IMR-90 (cell line): Measurements from ENCODE around the gene NUP58. TPM values are rescaled to one million over a fixed set of nuclear protein-coding genes. Genes with fewer than 3 reads are reported as not detected.

Source experiments
- ATAC-seq: fragments of 200-7000 bp; cut with Tn5 transposase; 2 replicates; pipeline ENCODE4 v1.9.1; 2020; ENCODE audit warnings: low read depth, mild to moderate bottlenecking, moderate library complexity
- BruUV-seq: library from RNA; stranded (reverse); fragments of 400-500 nt; replicated peaks from 2 replicates; lab custom pipeline; 2021; lab: Mats Ljungman, UMichigan
- CTCF ChIA-PET: fragments of 300-600 bp; formaldehyde crosslinking; extraction: SDS; loops from one replicate; lab custom pipeline; 2021; ENCODE audit warnings: antibody characterized with exemption; lab: Yijun Ruan, JAX
- POLR2A ChIA-PET: fragments of 300-600 bp; sonication (Branson Sonifier 250); formaldehyde crosslinking; loops from one replicate; lab custom pipeline; 2022; ENCODE audit warnings: antibody characterized with exemption; ENCODE audit not compliant: unreplicated experiment; lab: Charles Lee
- DNase-seq: peaks from one replicate; pipeline ENCODE4 v3.0.0; 2013
- H2AFZ ChIP-seq: replicated peaks from 2 replicates; pipeline ENCODE3; 2013; ENCODE audit warnings: low read length, mild to moderate bottlenecking; ENCODE audit not compliant: poor library complexity
- H2AK5ac ChIP-seq: 2 replicates; pipeline ENCODE4 v1.6.1; 2013; ENCODE audit warnings: low read depth, low read length, inconsistent platforms
- H2AK9ac ChIP-seq: replicated peaks from 2 replicates; pipeline ENCODE3; 2013; ENCODE audit warnings: mild to moderate bottlenecking, low read depth, low read length, moderate library complexity; ENCODE audit not compliant: poor library complexity
- H2BK120ac ChIP-seq: 2 replicates; pipeline ENCODE4 v1.6.1; 2013; ENCODE audit warnings: low read depth, low read length, inconsistent platforms
- H2BK15ac ChIP-seq: 3 replicates; pipeline ENCODE4 v1.6.1; 2013; ENCODE audit warnings: low read depth, low read length, inconsistent platforms
- H2BK20ac ChIP-seq: 2 replicates; pipeline ENCODE4 v1.6.1; 2013; ENCODE audit warnings: low read depth, mild to moderate bottlenecking, inconsistent platforms, low read length, moderate library complexity
- H2BK5ac ChIP-seq: 2 replicates; pipeline ENCODE4 v1.6.1; 2013; ENCODE audit warnings: mild to moderate bottlenecking, low read depth, low read length, inconsistent platforms; ENCODE audit not compliant: poor library complexity, severe bottlenecking
- H3K14ac ChIP-seq: replicated peaks from 2 replicates; pipeline ENCODE4 v1.6.1; 2013; ENCODE audit warnings: low read depth, low read length, inconsistent platforms
- H3K18ac ChIP-seq: 2 replicates; pipeline ENCODE4 v1.6.1; 2013; ENCODE audit warnings: low read depth, low read length, control low read depth
- H3K23ac ChIP-seq: 2 replicates; pipeline ENCODE4 v1.6.1; 2013; ENCODE audit warnings: low read depth, low read length, inconsistent platforms
- H3K27ac ChIP-seq: 2 replicates; pipeline ENCODE4 v1.5.1; 2013; ENCODE audit warnings: mild to moderate bottlenecking, control low read depth, low read length; ENCODE audit not compliant: insufficient read depth
- H3K27me3 ChIP-seq: 2 replicates; pipeline ENCODE4 v1.6.1; 2013; ENCODE audit warnings: low read length; ENCODE audit not compliant: control insufficient read depth, insufficient read depth
- H3K36me3 ChIP-seq: 2 replicates; pipeline ENCODE4 v1.6.1; 2013; ENCODE audit warnings: low read length, mixed read lengths; ENCODE audit not compliant: control insufficient read depth, insufficient read depth
- H3K4ac ChIP-seq: 2 replicates; pipeline ENCODE4 v1.6.1; 2013; ENCODE audit warnings: low read depth, low read length, inconsistent platforms
- H3K4me1 ChIP-seq: 2 replicates; pipeline ENCODE4 v1.6.1; 2013; ENCODE audit warnings: low read length, mixed read lengths; ENCODE audit not compliant: control insufficient read depth, insufficient read depth
- H3K4me2 ChIP-seq: 2 replicates; pipeline ENCODE4 v1.6.1; 2013; ENCODE audit warnings: low read depth, mild to moderate bottlenecking, control low read depth, low read length, moderate library complexity
- H3K4me3 ChIP-seq: 2 replicates; pipeline ENCODE4 v1.5.1; 2013; ENCODE audit warnings: low read depth, mild to moderate bottlenecking, control low read depth, low read length, moderate library complexity; ENCODE audit not compliant: insufficient read depth
- H3K56ac ChIP-seq: 2 replicates; pipeline ENCODE4 v1.6.1; 2013; ENCODE audit warnings: low read length, inconsistent platforms; ENCODE audit not compliant: insufficient read depth; ENCODE audit errors: extremely low read depth
- H3K79me1 ChIP-seq, 2 experiments: 2 replicates each; pipeline ENCODE4 v1.6.1; 2013; ENCODE audit warnings: low read length in 2 of 2, inconsistent platforms in 1 of 2, low read depth in 1 of 2
- H3K9ac ChIP-seq: 2 replicates; pipeline ENCODE4 v1.6.1; 2013; ENCODE audit warnings: low read depth, low read length, control low read depth
- H3K9me1 ChIP-seq: 2 replicates; pipeline ENCODE4 v1.6.1; 2013; ENCODE audit warnings: low read length, inconsistent platforms; ENCODE audit not compliant: insufficient read depth
- H3K9me3 ChIP-seq: 2 replicates; pipeline ENCODE4 v1.6.1; 2013; ENCODE audit warnings: low read length; ENCODE audit not compliant: control insufficient read depth, insufficient read depth
- H4K20me1 ChIP-seq: 2 replicates; pipeline ENCODE4 v1.6.1; 2013; ENCODE audit warnings: low read length, inconsistent platforms; ENCODE audit not compliant: insufficient read depth
- H4K5ac ChIP-seq: 2 replicates; pipeline ENCODE4 v1.6.1; 2013; ENCODE audit warnings: mild to moderate bottlenecking, low read depth, low read length, control low read depth
- H4K8ac ChIP-seq, 2 experiments: 2 replicates each; pipeline ENCODE4 v1.6.1; 2013; ENCODE audit warnings: low read depth in 2 of 2, low read length in 2 of 2, control low read depth in 1 of 2, inconsistent platforms in 1 of 2
- H4K91ac ChIP-seq: 2 replicates; pipeline ENCODE4 v1.6.1; 2013; ENCODE audit warnings: low read depth, low read length, inconsistent platforms; ENCODE audit not compliant: insufficient read depth
- CHD1 ChIP-seq: IDR thresholded peaks from 2 replicates; pipeline ENCODE4 v1.6.1; 2012; ENCODE audit warnings: low read depth, low read length, improper control_type of control experiment
- FOS ChIP-seq: fragments of 150-350 bp; IDR thresholded peaks from 2 replicates; pipeline ENCODE4 v1.6.1; 2016; ENCODE audit warnings: low read depth, low read length
- NFE2L2 ChIP-seq: fragments of 150-350 bp; IDR thresholded peaks from 2 replicates; pipeline ENCODE4 v1.6.1; 2016; ENCODE audit warnings: low read depth, mild to moderate bottlenecking, low read length
- POLR2A ChIP-seq: IDR thresholded peaks from 2 replicates; pipeline ENCODE4 v1.6.1; 2012; ENCODE audit warnings: mild to moderate bottlenecking, low read depth, low read length
- WGBS, 2 experiments: methylation state at CpG; one replicate each; pipeline versions ENCODE4 v1.1.5 to v1.1.7; 2013; ENCODE audit warnings: missing lambda C conversion rate in 2 of 2; ENCODE audit not compliant: insufficient read length in 1 of 2; ENCODE audit errors: extremely low coverage in 2 of 2; 5-methylcytosine and 5-hydroxymethylcytosine counted together
- dilution Hi-C: fragments of 300-500 bp; cut with HindIII; formaldehyde crosslinking; loops from one replicate; pipeline ENCODE4 v1.14.3; 2018; ENCODE audit warnings: low sequenced_read_pairs; ENCODE audit not compliant: unreplicated experiment
- in situ Hi-C: fragments of 300-500 bp; cut with MboI; formaldehyde crosslinking; loops from 3 replicates; pipeline ENCODE4 v1.14.3; 2019; ENCODE audit warnings: low sequenced_read_pairs, inconsistent platforms, mixed read lengths
- intact Hi-C: fragments of 100-400 bp; cut with micrococcal nuclease; formaldehyde crosslinking; loops from 2 replicates; pipeline ENCODE4 v1.10.0; 2022
- polyA plus RNA-seq, 3 experiments: library from polyadenylated mRNA; depleted of rRNA; stranded (reverse); fragments of >200 nt; gene quantifications; 2 replicates each; pipeline ENCODE4 v1.2.3, GENCODE V29; 2012; ENCODE audit warnings: low replicate concordance in 1 of 3
- total RNA-seq: library from RNA; depleted of rRNA; stranded (reverse); fragments of >200 nt; gene quantifications from 2 replicates; pipeline ENCODE4 v1.2.3, GENCODE V29; 2012

NUP58 gene
- total and polyA plus RNA-seq, 2 of the 4 experiments (the other 2 are of a cell fraction) = 29.7 to 50.7 TPM

DNA sequence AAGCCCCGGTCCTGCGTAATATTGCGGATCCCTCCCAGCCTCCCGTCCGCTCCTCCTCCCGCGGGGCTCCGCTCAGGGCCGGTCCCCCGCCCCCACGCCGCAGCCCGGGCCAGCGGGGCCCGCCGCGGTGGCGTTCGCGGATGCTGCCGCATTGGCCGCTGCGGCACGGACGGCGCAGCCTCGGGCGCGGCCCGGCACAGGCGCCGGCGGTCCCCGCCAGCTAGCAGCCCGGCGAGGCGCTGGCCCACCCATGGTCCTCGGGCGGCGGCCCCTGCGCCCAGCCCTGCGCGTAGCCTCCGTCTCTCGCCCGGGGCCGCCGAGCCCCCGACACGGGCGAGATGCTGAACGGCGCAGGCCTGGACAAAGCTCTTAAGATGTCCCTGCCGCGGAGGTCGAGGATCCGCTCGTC, 70.5 kb downstream of the NUP58 start, which contains the start of gene ATP8A2:
Gene ATP8A2, plus strand, starts transcription at position 100 of the 409 bp plus-strand sequence. Its CDS starts 239 bp downstream, at position 339.
- Histone ChIP-seq H3K27me3 (peaks cover 57% of the 10 kb centered on the region), H3K4me2 (peak within 1 kb of the TSS; percentile 86), H4K8ac (no peak within 1 kb of the TSS), H2BK20ac (no peak within 1 kb of the TSS), H3K9ac (no peak within 1 kb of the TSS), H4K20me1 (no peaks in the 10 kb centered on the region), H3K4me1 (no peaks in the 10 kb centered on the region), H2BK5ac (no peak within 1 kb of the TSS), H3K27ac (no peak within 1 kb of the TSS), H2AK5ac (no peak within 1 kb of the TSS), H3K14ac (no peak within 1 kb of the TSS), H3K56ac (no peak within 1 kb of the TSS), H3K18ac (no peak within 1 kb of the TSS), H3K4me3 (peak within 1 kb of the TSS; percentile 45), H3K36me3 (no peaks in the 10 kb centered on the region), H2AK9ac (no peak within 1 kb of the TSS), H3K9me1 (no peaks in the 10 kb centered on the region), H4K5ac (no peak within 1 kb of the TSS), H2BK15ac (no peak within 1 kb of the TSS), H3K4ac (no peak within 1 kb of the TSS), H4K91ac (no peak within 1 kb of the TSS), H2AFZ (peak within 1 kb of the TSS; percentile 77), H3K9me3 (no peaks in the 10 kb centered on the region), H2BK120ac (no peak within 1 kb of the TSS), H3K79me1 (no peaks in the 10 kb centered on the region), H3K23ac (no peak within 1 kb of the TSS; the same call in 1 of the 2 replicates)
- no TSS peak for BruUV-seq
- dilution Hi-C loops = no loop called here
- ATAC-seq = peak; percentile 77
- no peak for DNase-seq
- in situ Hi-C loops = loop anchor here (10.0 kb wide), 1 partner anchor 137 kb away; no protein-coding TSS in a partner anchor
- ChIA-PET CTCF (no interaction called here), POLR2A (no interaction called here)
- 0% methylated on average over 18 of the region's 58 CpGs; no CpG with 5 or more reads in 1 of the 2 experiments for WGBS, 2 experiments
- intact Hi-C loops = no loop called here
- TF ChIP-seq NFE2L2 (no peak), FOS (no peak), POLR2A (no peak), CHD1 (no peak)
